Breast epithelium (tissue), 3 donors: Measurements from ENCODE around the gene GJB6.

Source experiments
- CTCF ChIP-seq, 3 donors: fragments of 450-650 bp; IDR thresholded peaks; one replicate each; pipeline ENCODE4 v1.5.1; 2016 to 2017; ENCODE audit warnings: antibody characterized with exemption in 3 of 3, mild to moderate bottlenecking in 3 of 3, moderate library complexity in 3 of 3
- POLR2A ChIP-seq: fragments of 450-650 bp; IDR thresholded peaks from one replicate; pipeline ENCODE4 v1.6.1; 2016; ENCODE audit warnings: antibody characterized with exemption, mild to moderate bottlenecking, moderate library complexity
- POLR2AphosphoS5 ChIP-seq, 3 donors: sonication (generic); formaldehyde crosslinking; IDR thresholded peaks; one replicate each; pipeline ENCODE4 v1.6.1; 2017; ENCODE audit warnings: antibody characterized with exemption in 3 of 3

DNA sequence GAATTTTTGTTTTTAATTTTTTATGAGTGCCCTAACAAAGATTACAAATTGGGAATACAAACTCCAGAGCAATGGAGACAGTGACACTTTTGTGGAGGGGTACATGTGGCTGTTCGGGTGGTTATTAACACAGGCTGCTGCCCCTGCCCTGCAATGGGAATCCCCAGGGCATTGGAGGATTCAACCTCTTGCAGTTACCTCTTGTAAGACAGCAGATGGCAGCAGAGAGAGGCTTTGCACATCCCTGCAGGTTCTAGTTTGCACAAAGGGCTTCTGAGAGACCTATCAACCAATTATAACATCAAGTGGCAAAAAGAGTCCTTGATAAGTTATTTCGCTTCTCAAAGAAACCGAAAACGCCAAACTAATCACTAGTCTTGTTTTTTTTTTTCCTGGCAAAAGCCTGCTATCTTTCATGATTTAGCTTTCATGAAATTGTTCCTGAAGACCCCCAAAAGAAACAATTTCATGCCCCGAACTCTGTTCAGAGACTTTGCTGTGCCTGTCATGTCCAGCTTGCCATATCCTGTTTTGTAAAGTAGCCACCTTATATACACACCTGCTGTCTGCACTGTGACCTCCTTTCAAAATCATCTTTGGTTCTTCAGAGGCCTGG lies 49.8 kb downstream of the GJB6 start:
- TF ChIP-seq CTCF (IDR thresholded peaks at IDR 0.05), result peak in 2 of 3 donors; percentile 49 to 71
- TF ChIP-seq POLR2A, result no peak
- no peak for TF ChIP-seq POLR2AphosphoS5 (IDR thresholded peaks at IDR 0.05)
